GM12874 (cell line): Measurements from ENCODE around the gene ASCC3.

Source experiments
- TF ChIP-seq, protein P1 (sequence below): IDR thresholded peaks from 2 replicates; pipeline ENCODE4 v1.5.1; 2011; ENCODE audit warnings: low read depth, mild to moderate bottlenecking, control low read depth, low read length, moderate library complexity; ENCODE audit not compliant: insufficient read depth

The ASCC3 gene

DNA sequence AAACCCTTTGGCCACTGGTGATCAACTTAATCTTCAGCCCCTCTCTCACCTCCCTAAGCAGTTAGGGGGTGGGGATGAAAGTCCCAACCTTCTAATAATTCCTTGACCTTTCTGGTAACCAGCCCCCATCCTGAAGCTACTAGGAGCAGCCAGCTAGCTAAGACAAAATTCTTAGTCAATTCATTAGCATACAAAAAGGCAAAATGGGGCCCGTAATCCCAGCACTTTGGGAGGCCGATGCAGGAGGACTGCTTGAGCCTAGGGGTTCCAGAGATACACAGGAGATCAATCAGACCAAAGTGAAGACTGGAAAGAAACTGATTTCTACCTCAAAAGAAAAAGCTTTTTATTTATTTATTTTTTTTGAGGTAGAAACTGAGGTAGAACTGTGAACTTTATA is 1.8 kb downstream of the ASCC3 start:
- TF ChIP-seq, protein P1, sequence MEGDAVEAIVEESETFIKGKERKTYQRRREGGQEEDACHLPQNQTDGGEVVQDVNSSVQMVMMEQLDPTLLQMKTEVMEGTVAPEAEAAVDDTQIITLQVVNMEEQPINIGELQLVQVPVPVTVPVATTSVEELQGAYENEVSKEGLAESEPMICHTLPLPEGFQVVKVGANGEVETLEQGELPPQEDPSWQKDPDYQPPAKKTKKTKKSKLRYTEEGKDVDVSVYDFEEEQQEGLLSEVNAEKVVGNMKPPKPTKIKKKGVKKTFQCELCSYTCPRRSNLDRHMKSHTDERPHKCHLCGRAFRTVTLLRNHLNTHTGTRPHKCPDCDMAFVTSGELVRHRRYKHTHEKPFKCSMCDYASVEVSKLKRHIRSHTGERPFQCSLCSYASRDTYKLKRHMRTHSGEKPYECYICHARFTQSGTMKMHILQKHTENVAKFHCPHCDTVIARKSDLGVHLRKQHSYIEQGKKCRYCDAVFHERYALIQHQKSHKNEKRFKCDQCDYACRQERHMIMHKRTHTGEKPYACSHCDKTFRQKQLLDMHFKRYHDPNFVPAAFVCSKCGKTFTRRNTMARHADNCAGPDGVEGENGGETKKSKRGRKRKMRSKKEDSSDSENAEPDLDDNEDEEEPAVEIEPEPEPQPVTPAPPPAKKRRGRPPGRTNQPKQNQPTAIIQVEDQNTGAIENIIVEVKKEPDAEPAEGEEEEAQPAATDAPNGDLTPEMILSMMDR: no peak

DNA sequence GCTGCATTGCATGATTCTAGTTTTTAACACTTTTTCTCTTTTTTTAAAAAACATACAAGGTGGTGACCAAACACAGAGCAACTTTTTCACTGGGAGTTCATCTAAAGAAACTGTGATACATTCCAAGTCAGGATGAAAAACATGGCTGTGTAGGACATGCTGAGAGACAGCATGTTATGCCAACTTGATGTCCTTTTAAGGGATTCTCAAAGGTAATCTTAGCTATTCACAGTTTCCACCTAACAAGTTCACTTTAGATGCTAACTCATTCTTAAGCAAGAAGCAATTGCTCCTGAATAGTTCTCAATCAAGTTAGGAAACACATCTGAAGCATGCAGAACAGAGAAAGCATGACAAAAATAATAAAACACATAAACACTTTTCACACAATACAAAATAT is 3.3 kb downstream of the ASCC3 start:
- TF ChIP-seq, protein P1: no peak

DNA sequence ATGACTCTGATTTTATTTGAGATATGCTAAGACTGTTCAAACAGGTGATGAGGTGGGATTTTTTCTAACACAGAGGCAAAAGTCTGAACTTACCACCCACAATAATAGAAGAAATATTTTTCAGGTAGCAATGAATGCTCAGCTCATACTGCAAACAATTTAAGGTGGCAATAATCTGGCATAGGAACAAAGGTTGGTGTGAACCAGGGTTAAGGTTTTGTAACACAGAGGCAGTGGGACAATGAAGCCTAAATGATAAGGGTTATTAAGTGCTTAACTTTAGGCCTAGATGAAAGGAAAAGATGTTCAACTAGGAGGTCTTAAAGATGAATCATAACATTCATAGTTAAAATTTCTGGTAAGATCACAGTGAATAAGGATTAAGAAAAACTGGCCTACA is 4.9 kb downstream of the ASCC3 start:
- TF ChIP-seq, protein P1: no peak

DNA sequence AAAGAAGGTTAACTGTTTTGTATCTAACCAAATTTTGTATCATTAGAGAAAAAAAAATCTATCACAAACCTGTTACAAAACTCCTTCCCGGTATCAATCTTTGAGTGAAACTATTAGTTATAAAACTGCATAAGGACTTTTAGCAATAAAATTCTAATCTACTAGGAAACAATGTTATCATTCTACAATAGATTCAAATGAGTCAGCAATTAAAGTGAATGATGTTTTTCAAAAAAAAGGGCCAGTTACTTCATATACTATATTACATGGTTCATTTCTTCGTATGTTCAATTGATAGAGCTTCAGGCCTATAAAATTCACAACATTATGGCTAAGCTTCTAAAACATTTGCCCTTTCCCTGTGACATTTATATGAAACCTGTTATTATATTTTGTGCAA is 15.6 kb downstream of the ASCC3 start:
- TF ChIP-seq, protein P1: no peak

DNA sequence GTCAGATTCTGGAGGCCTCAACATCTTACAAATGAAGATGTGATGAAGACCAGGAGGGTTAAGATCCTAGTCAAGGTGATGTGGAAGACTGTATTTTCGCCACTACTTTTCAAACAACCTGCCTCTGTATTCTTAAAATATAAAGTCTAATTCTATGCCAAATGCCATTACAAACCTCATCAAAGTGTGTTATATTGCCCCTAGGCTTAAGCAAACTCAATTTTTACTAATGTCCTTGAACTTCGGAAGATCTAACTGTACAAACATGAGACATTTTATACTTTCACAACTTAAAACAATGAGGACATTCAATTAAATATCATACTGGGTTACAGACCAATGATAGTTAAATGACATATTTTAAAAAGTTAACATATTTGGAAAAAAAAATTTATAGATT is 19.1 kb downstream of the ASCC3 start:
- TF ChIP-seq, protein P1: no peak

DNA sequence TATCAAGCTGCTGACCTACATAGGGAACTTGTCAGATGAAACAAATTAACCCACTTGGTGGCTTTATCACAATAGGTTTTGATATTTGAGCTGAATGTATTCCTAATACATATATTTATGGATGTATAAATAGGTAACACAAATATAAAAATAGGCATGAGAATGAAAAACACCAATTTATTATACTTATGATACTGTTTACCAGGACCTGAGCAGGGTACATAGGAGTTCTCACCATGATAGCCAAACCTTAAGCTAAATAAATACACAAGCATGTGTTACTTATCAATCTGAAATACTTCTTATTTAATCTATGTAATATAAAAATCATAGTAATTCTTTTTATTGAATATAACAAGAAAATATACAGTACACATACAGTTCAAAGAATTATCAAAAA is 25.0 kb downstream of the ASCC3 start:
- TF ChIP-seq, protein P1: no peak

DNA sequence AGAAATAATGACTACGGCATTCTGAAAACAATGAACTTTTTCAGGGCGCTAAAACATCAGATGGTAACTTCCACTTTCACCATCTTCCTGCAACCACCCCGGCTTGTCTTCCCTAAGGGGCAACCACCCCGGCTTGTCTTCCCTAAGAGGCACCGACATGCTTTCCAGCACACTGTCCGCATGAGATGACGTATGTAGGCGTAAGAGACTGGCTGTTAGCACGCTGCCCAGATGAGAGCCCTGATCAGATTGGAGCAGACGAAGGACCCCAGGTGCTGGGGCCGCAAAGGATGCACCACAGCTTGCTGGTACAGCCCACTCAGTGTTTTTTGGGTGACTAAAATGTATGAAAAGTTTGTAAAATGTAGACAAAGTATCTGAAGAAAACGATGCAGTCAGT is 29.3 kb downstream of the ASCC3 start:
- TF ChIP-seq, protein P1: no peak

DNA sequence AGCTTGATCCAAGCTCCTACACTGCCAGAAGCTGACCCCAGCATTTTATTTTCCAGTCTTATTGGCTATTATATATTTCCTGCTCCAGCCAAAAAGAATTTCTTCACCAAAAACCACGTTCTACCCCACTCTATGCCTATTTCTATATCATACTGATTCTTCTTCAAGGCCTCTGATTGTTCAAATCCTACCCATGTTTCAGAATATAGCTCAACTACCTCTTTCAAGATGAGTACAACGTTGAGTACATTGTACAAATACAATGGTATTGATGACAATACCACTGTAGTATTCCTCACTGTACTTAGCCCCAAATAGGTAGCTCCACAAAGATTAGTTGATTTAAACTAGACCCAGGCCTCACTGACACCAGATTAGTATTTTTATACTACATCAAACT is 31.0 kb downstream of the ASCC3 start:
- TF ChIP-seq, protein P1: no peak
